H1 (cell line): ENCODE results near the gene FAIM2.

ENCODE experiments used
- CEBPB ChIP-seq: IDR thresholded peaks from 2 replicates; pipeline ENCODE4 v1.6.1; 2012; ENCODE audit warnings: low read depth, low read length
- CHD2 ChIP-seq: IDR thresholded peaks from 2 replicates; pipeline ENCODE4 v1.6.1; 2012; ENCODE audit warnings: low read length, improper control_type of control experiment
- CTCF ChIP-seq, 3 experiments: IDR thresholded peaks; 1 replicate in 2 of 3; 2 replicates in 1 of 3; pipeline versions ENCODE4 v1.5.1 to v1.6.1; 2011; ENCODE audit warnings: low read length in 3 of 3, mild to moderate bottlenecking in 3 of 3, inconsistent platforms in 2 of 3, low read depth in 1 of 3, moderate library complexity in 1 of 3; ENCODE audit not compliant: insufficient read depth in 1 of 3; ENCODE audit errors: control extremely low read depth in 1 of 3
- E2F6 ChIP-seq: IDR thresholded peaks from 2 replicates; pipeline ENCODE4 v1.6.1; 2012; ENCODE audit warnings: inconsistent platforms
- EGR1 ChIP-seq: IDR thresholded peaks from 2 replicates; pipeline ENCODE4 v1.6.1; 2011; ENCODE audit warnings: low read depth, low read length, borderline replicate concordance
- MAX ChIP-seq: IDR thresholded peaks from 2 replicates; pipeline ENCODE4 v1.6.1; 2012; ENCODE audit warnings: inconsistent platforms
- POLR2AphosphoS5 ChIP-seq: IDR thresholded peaks from 2 replicates; pipeline ENCODE4 v1.6.1; 2011; ENCODE audit warnings: low read depth, low read length
- SIX5 ChIP-seq: IDR thresholded peaks from 2 replicates; pipeline ENCODE4 v1.6.1; 2011; ENCODE audit warnings: mild to moderate bottlenecking, low read depth, low read length
- SP1 ChIP-seq: IDR thresholded peaks from 2 replicates; pipeline ENCODE4 v1.6.1; 2011; ENCODE audit warnings: low read depth, low read length
- SP4 ChIP-seq: IDR thresholded peaks from 2 replicates; pipeline ENCODE4 v1.6.1; 2012; ENCODE audit warnings: low read length, inconsistent platforms
- SRF ChIP-seq: IDR thresholded peaks from 2 replicates; pipeline ENCODE4 v1.6.1; 2011; ENCODE audit warnings: mild to moderate bottlenecking, low read depth, low read length, moderate library complexity
- TEAD4 ChIP-seq: IDR thresholded peaks from 2 replicates; pipeline ENCODE4 v1.6.1; 2012; ENCODE audit warnings: low read depth, low read length, inconsistent platforms, mixed read lengths
- USF2 ChIP-seq: IDR thresholded peaks from 2 replicates; pipeline ENCODE4 v1.6.1; 2011; ENCODE audit warnings: low read length, improper control_type of control experiment
- YY1 ChIP-seq: IDR thresholded peaks from 2 replicates; pipeline ENCODE4 v1.6.1; 2011; ENCODE audit warnings: low read depth, mild to moderate bottlenecking, low read length

GRCh38 chr12:49949866-49950265 lies 46.2 kb upstream of the FAIM2 start:
- TF ChIP-seq SIX5 (no peak), CTCF (IDR thresholded peaks at IDR 0.05; ENCODE audit: control extremely low read depth in 1 of 3, insufficient read depth in 1 of 3, low read depth in 1 of 3, low read length in 3 of 3) (no peak), MAX (no peak), POLR2AphosphoS5 (no peak), E2F6 (no peak), SRF (no peak), USF2 (no peak), YY1 (no peak), EGR1 (no peak), SP4 (no peak), CHD2 (no peak), TEAD4 (no peak), SP1 (no peak), CEBPB (no peak)
